ENCODE data around the gene SEMG1.

SEMG1 gene

GRCh38 chr20:45206725-45207124 lies at the start of gene SEMG1:
Gene SEMG1, plus strand, starts transcription at chr20:45207033. Its CDS starts 21 bp downstream, at chr20:45207054.
- H3K4me3 ChIP-seq (ENCODE audit: low read length) = no peak within 1 kb of the TSS
- no peak for TF ChIP-seq ZNF274 (IDR thresholded peaks at IDR 0.05; ENCODE audit: low read depth, low read length)

- TF ChIP-seq ZNF274 (IDR thresholded peaks at IDR 0.05; ENCODE audit: low read depth, low read length) = no peak
- H3K4me3 ChIP-seq (ENCODE audit: low read length) = no peak overlapping the region
Measured at GRCh38 chr20:45157962-45158361, 48.9 kb upstream of the SEMG1 start.

GRCh38 chr20:45163083-45163803 lies 43.6 kb upstream of the SEMG1 start:
- H3K4me3 ChIP-seq (ENCODE audit: low read length) = no peak overlapping the region
- no peak for TF ChIP-seq ZNF274 (IDR thresholded peaks at IDR 0.05; ENCODE audit: low read depth, low read length)

DNA sequence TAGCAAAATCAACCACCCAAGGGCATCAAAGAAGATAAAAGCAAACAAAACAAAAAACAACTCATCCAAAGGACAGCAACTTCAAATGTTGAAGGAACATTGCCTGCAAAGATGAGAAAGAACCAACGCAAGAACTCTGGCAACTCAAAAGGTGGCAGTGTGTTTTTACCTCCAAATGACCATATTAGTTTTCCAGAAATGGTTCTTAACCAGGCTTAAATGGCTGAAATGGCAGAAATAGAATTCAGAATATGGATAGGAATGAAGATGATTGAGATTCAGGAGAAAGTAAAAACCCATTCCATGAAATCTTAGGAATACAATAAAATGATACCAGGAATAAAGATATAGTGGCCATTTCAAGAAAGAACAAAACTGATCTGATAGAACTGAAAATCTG lies 41.9 kb upstream of the SEMG1 start:
- H3K4me3 ChIP-seq (ENCODE audit: low read length) = no peak overlapping the region
- no peak for TF ChIP-seq ZNF274 (IDR thresholded peaks at IDR 0.05; ENCODE audit: low read depth, low read length)

GRCh38 chr20:45173522-45173921 lies 33.3 kb upstream of the SEMG1 start:
- no peak for TF ChIP-seq ZNF274 (IDR thresholded peaks at IDR 0.05; ENCODE audit: low read depth, low read length)
- no peak overlapping the region for H3K4me3 ChIP-seq (ENCODE audit: low read length)

- no peak for TF ChIP-seq ZNF274 (IDR thresholded peaks at IDR 0.05; ENCODE audit: low read depth, low read length)
- H3K4me3 ChIP-seq (ENCODE audit: low read length) = no peak within 1 kb of the TSS
Measured at GRCh38 chr20:45174434-45175364, 32.1 kb upstream of the SEMG1 start, which contains the start of gene PI3. Gene PI3, plus strand, starts transcription at chr20:45174902. Its CDS starts 21 bp downstream, at chr20:45174923.

DNA sequence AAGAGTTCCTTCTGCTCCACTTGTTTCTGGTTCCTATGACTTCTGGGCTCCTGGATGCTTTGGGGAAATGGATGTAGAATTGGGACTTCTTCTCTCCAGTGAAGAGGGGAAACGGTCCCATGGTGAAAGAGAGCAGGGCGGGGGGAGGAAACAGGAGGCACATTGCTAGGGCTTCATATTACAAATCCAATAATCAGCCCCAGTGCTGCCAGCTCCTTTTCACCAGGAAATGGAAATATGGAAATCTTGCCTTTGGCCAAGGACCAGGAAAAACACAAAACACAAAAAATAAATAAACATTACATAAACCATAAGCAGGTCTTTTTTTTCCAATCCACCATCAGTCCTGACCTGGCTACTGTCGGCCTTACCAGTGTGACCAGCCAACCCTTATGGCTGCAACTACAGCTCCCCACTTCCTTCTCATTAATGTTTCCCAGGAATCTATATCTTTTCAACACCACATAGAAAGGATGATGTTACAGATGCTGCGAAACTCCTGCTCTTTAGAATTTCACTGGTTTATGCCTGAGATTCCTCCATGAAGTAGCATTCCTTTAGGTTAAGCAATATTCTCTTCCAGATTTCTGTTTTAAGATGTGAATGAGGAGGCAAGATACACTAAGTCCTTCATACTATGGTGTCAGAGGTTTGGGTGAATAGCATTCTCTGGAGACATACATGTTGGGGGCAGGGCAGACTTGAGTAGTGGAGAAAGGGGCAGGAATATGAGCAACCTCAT lies 30.1 kb upstream of the SEMG1 start:
- TF ChIP-seq ZNF274 (IDR thresholded peaks at IDR 0.05; ENCODE audit: low read depth, low read length) = no peak
- no peak overlapping the region for H3K4me3 ChIP-seq (ENCODE audit: low read length)

DNA sequence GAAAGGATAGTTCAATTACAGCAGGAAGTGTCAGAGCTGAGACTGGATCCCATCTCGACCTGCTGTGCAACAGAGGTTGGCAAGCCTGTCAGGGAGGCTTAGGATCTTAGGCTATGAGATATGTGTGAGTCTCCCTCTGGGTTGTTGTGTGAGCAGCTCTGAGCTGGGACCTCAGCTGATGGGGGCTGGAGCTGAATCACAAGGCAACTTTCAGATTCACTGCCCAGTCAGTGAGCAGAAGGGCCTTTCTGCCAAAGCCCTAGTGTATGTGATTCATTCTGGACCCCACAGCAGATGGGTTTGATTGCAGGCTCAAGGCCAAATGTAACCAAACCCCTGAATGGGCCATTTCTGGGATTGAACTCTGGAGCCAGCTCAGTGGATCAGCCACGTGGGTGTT lies 27.7 kb upstream of the SEMG1 start:
- no peak overlapping the region for H3K4me3 ChIP-seq (ENCODE audit: low read length)
- TF ChIP-seq ZNF274 (IDR thresholded peaks at IDR 0.05; ENCODE audit: low read depth, low read length) = no peak

GRCh38 chr20:45181639-45182038 lies 25.2 kb upstream of the SEMG1 start:
- H3K4me3 ChIP-seq (ENCODE audit: low read length) = no peak overlapping the region
- TF ChIP-seq ZNF274 (IDR thresholded peaks at IDR 0.05; ENCODE audit: low read depth, low read length) = no peak

GRCh38 chr20:45183084-45183483 lies 23.7 kb upstream of the SEMG1 start:
- no peak overlapping the region for H3K4me3 ChIP-seq (ENCODE audit: low read length)
- TF ChIP-seq ZNF274 (IDR thresholded peaks at IDR 0.05; ENCODE audit: low read depth, low read length) = no peak

GRCh38 chr20:45187693-45188092 lies 19.1 kb upstream of the SEMG1 start:
- H3K4me3 ChIP-seq (ENCODE audit: low read length) = no peak overlapping the region
- TF ChIP-seq ZNF274 (IDR thresholded peaks at IDR 0.05; ENCODE audit: low read depth, low read length) = no peak

DNA sequence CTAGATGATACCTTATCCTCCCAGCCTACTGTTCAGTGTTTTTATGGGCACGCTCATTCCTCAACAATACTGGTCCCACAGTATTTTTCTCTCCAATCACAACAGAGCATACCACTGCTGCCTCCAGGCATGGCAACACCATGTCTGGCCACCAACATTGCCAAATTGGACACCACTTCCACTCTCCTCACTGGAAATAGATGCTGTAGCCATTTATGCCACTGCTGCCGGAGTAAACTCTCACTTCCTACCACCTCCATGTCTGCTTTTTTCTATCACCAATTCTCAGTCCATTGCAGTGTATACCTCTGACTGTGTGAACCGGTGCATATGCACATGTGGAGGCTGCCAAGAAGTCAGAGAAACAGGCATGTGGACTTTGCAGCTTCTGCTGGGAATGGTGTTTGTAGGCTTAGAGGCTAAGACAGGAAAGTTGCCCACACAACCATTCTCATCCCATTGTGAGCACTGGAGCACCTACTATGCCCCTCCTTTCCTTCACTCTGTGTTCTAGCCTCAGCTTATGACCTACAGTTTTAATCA lies 17.7 kb upstream of the SEMG1 start:
- no peak overlapping the region for H3K4me3 ChIP-seq (ENCODE audit: low read length)
- no peak for TF ChIP-seq ZNF274 (IDR thresholded peaks at IDR 0.05; ENCODE audit: low read depth, low read length)

- H3K4me3 ChIP-seq (ENCODE audit: low read length) = no peak overlapping the region
- no peak for TF ChIP-seq ZNF274 (IDR thresholded peaks at IDR 0.05; ENCODE audit: low read depth, low read length)
Measured at GRCh38 chr20:45189861-45190260, 17.0 kb upstream of the SEMG1 start.

DNA sequence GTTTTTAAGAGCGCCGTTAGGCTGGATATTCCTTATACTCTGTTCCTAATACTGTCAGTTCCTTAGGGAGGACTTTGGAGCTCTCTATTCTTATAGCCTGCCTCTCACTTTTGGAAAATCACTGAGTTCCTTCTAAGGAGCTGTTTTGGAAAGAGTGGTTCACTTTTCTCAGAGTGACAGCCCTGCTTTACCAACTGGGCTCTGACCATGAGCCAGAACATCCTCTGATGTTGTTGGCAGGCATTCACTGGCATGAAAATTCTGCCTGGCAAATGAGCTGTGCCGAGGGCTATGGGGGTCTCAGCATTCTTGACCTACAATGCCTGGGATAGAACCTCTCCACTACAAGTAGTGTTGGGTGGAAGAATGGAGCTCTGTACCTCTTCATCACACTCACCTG lies 14.9 kb upstream of the SEMG1 start:
- no peak for TF ChIP-seq ZNF274 (IDR thresholded peaks at IDR 0.05; ENCODE audit: low read depth, low read length)
- no peak overlapping the region for H3K4me3 ChIP-seq (ENCODE audit: low read length)

All from GM08714 (cell line).